HG03139 (cell line): Measurements from ENCODE around the gene TH.

Source experiments
- ATAC-seq: cut with Tn5 transposase; IDR thresholded peaks from one replicate; pipeline ENCODE4 v1.9.1; 2021; ENCODE audit not compliant: unreplicated experiment

The TH gene

GRCh38 chr11:2115308-2115707, 56.3 kb downstream of the TH start:
- no peak for ATAC-seq

- ATAC-seq = no peak
Measured at GRCh38 chr11:2114430-2115241, 57.0 kb downstream of the TH start.
